ENCODE data around the gene ULK4.

- TF ChIP-seq CTCF (conservative IDR thresholded peaks at IDR 0.05) (no peak), ZFX (IDR thresholded peaks at IDR 0.05) (no peak)
Observed at GRCh38 chr3:41603807-41604206, 358.1 kb downstream of the ULK4 start.

Measured in C4-2B (cell line).